ENCODE measurements around the gene DCC.

- TF ChIP-seq GATA3 (IDR thresholded peaks at IDR 0.05; ENCODE audit: low read depth, low read length) (no peak), GATA2 (IDR thresholded peaks at IDR 0.05; ENCODE audit: low read depth, low read length) (no peak)
These were observed 360.8 kb downstream of the DCC start for GRCh38 chr18:52700816-52701215.
